GM10266 (cell line): ENCODE data around the gene DUSP14.

Experiments
- DNase-seq: peaks from one replicate; pipeline ENCODE4 v3.0.0; 2012; ENCODE audit errors: extremely low spot score
- TF ChIP-seq, protein P1 (sequence below): IDR thresholded peaks from 2 replicates; pipeline ENCODE4 v1.5.1; 2012; ENCODE audit warnings: mild to moderate bottlenecking, low read depth; ENCODE audit not compliant: control insufficient read depth, insufficient read depth; ENCODE audit errors: missing control alignments

DUSP14 gene

DNA sequence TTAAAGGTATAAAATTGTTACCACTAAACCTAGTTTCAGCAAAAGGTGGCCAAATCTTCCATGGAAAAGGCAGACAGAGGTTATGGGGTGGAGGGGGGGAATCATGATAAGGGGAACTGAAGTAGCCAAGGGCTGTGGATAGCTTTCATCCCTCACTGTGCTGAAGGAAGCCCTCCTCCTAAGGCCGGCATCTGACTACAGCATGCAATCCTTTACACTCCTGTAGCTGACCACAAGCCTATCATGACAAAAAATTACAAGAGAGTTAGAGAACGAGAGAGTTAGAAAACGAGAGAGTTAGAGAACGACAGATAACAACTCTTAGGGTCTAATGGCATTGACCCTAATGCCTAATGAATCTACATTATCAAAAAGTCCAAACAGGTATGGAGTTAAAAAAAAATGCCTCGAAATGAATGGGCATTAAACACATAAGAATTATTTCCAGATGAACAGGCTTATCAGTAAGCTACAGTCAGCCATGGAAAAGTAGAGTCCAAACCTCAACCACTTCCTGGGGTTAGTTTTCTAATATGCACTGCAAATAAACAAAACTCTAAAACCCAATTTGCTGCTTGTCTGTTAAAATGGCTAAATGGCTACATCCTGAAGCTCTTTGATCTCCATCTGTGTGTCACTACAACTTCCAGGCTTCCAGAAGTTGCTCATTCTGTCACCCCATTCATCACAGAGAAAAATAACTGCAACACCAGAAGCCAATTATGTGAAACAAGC is 29.7 kb downstream of the DUSP14 start:
- TF ChIP-seq, protein P1, sequence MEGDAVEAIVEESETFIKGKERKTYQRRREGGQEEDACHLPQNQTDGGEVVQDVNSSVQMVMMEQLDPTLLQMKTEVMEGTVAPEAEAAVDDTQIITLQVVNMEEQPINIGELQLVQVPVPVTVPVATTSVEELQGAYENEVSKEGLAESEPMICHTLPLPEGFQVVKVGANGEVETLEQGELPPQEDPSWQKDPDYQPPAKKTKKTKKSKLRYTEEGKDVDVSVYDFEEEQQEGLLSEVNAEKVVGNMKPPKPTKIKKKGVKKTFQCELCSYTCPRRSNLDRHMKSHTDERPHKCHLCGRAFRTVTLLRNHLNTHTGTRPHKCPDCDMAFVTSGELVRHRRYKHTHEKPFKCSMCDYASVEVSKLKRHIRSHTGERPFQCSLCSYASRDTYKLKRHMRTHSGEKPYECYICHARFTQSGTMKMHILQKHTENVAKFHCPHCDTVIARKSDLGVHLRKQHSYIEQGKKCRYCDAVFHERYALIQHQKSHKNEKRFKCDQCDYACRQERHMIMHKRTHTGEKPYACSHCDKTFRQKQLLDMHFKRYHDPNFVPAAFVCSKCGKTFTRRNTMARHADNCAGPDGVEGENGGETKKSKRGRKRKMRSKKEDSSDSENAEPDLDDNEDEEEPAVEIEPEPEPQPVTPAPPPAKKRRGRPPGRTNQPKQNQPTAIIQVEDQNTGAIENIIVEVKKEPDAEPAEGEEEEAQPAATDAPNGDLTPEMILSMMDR: no peak
- no peak for DNase-seq

DNA sequence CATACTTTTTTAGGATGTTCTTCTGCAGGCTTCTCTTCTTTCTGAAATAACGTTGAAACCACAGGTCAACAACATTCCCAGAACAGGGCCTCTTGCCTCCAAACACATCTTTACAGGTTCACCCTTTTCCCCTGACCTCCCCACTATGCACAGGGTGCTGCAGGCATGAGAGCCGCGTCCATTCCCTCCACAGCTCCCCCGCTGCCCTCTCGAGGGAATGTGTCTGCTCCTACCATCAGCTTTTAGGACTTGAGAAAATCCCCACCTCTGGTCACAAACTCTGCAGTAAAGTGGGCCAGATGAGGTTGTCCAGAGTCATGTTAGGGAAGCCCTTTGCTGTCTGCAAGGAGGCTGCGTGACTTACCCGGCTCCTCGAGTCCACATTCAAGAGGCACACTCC is 30.5 kb downstream of the DUSP14 start:
- TF ChIP-seq, protein P1: no peak
- no peak for DNase-seq

DNA sequence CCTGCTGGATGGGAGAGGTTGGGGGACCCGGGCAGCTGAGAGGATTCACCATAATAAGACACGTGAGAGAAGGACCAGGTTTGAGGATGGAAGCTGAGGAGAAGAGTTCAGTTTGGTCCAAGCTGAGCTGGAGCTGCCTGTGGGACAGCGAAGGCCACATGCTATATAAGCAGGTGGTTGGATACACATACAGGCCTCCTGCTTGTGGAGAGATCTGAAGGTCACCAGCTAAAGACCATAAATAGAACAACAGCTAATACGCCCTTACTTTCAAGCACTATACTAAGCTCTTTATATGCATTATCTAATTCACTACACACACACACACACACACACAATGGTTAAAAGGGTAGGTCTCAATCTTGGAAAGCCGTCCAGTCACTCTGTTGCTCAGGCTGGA is 32.1 kb downstream of the DUSP14 start:
- no peak for DNase-seq
- TF ChIP-seq, protein P1: no peak

DNA sequence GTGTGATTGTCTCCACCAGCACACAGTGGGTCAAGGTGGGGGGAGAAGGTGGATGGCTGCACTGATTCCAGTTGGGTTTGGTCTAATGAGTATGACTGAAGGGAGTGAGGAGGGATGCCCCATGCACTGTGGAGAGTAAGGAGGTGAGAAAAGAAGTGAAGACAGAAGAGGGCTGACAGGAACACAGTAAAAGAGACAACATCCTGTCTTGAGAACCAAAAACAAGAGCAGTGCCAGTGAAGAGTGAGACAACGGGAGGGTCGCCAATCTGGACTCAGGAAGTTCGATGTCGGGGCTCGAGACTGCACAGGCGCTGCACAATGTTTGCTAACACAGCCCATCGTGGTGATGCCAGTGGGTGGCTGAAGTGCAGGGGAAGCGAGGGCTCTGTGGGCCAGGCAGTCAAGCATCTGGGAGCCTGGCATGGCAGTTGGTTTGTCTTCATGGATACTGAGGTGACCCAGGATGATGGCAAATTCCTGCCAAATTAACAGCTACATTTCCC is 34.1 kb downstream of the DUSP14 start:
- TF ChIP-seq, protein P1: no peak
- no peak for DNase-seq

DNA sequence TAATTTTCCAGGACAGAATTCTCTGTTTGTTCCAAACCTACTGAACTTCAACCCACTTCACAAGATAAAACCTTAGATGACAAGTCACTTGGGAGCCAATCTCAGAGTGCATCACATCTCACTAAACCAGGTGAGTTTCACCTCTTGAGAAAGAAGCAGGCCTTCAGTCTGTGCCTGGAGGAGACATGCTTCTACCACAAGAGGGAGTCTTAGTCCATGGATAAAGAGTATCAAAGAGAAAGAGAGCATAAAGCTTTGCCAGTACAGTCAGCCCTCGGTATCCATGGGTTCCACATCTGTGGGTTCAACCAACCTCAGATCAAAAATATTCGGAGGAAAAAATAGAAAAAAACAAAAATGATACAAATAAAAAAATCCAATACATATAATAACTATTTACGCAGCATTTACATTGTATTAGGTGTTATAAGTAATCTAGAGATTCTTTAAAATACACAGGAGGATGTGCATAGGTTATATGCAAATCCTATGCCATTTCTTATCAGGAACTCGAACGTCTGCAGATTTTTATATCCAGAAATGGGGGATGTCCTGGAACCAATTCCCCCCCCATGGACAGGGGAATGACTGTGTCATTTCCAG is 37.7 kb downstream of the DUSP14 start:
- DNase-seq: peak; percentile 37
- TF ChIP-seq, protein P1: peak; percentile 64

DNA sequence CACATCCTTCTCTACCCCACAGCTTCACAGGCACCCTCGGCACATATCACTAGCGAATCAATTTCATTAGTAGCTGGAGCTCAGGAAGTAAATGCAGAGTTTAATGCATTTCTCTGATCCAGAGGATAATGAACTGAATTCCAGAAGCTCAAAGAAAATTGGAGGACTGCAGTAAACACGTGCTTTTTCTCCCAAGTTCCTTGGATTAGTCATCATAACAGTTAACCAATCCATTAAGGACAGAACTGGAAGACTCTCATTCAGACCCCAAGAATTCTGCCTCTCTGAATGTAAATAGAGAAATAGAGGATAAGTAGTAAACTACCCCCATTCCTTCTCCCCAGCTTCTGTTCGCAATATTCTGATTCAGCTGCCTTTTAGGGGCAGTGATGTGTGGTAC is 40.7 kb downstream of the DUSP14 start:
- no peak for DNase-seq
- TF ChIP-seq, protein P1: no peak

DNA sequence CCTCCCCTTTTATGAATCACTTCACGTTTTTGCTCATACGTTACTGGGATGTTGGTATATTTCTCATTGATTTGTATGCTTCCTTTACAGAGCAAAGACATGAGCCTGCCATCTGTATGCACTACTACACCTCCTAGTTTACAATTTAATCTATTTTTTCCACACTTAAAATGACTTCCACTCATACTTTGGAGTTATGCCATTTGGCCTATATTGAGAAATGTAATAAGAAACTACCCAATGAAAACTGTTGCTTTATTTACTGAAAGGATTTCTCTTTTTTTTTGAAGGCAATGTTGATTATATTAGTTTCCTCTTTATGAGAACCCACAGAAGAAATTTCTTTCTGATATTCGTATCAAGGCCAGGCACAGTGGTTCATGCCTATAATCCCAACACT is 43.1 kb downstream of the DUSP14 start:
- TF ChIP-seq, protein P1: no peak

More for the DNA sequence above, 43.1 kb downstream of the DUSP14 start:
- no peak for DNase-seq
